Fibroblast of the aortic adventitia (primary cell): Measurements from ENCODE around the gene BBS2. TPM values are rescaled to one million over a fixed set of nuclear protein-coding genes. Genes with fewer than 3 reads are reported as not detected.
A peak's percentile ranks its signal among the peaks of the same experiment; 100 is the strongest.

ENCODE experiments used
- DNase-seq: peaks from one replicate; pipeline ENCODE4 v3.0.0-alpha.2; 2010; ENCODE audit warnings: low read depth
- H3K4me3 ChIP-seq: 2 replicates; pipeline ENCODE4 v1.5.1; 2011; ENCODE audit warnings: low read depth, mild to moderate bottlenecking, control low read depth, low read length, moderate library complexity
- CTCF ChIP-seq: IDR thresholded peaks from 2 replicates; pipeline ENCODE4 v1.5.1; 2011; ENCODE audit warnings: mild to moderate bottlenecking, low read length, control low read depth, inconsistent platforms; ENCODE audit not compliant: insufficient read depth
- total RNA-seq: library from RNA; depleted of rRNA; stranded (reverse); fragments of >200 nt; gene quantifications from 2 replicates; pipeline ENCODE4 v1.2.3, GENCODE V29; 2012; ENCODE audit warnings: low replicate concordance

The BBS2 gene
- total RNA-seq, 1 donor, result 58.9 TPM

- DNase-seq, result no peak
- TF ChIP-seq CTCF, result no peak
- no peak overlapping the region for H3K4me3 ChIP-seq
Measured at GRCh38 chr16:56480776-56481467, 38.9 kb downstream of the BBS2 start.

DNA sequence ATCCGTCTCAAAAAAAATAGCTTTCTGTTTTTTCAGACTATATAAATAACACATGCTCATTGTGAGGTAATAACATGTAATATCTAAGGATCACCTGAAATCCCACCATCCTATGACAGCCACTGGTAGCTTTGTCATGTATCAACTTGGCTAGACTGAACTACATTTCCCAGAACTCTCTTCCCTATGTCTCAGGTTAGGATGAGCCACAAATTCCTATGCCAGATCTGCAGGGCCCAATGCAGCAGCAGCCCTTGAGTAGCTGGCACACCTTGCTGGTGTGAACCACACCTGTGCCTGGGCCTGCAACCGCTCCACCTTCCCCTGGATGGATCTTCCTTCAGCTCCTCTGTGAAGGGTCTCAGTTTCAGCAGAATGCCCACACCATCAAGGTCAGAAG, 40.4 kb downstream of the BBS2 start:
- DNase-seq, result no peak
- no peak for TF ChIP-seq CTCF

DNA sequence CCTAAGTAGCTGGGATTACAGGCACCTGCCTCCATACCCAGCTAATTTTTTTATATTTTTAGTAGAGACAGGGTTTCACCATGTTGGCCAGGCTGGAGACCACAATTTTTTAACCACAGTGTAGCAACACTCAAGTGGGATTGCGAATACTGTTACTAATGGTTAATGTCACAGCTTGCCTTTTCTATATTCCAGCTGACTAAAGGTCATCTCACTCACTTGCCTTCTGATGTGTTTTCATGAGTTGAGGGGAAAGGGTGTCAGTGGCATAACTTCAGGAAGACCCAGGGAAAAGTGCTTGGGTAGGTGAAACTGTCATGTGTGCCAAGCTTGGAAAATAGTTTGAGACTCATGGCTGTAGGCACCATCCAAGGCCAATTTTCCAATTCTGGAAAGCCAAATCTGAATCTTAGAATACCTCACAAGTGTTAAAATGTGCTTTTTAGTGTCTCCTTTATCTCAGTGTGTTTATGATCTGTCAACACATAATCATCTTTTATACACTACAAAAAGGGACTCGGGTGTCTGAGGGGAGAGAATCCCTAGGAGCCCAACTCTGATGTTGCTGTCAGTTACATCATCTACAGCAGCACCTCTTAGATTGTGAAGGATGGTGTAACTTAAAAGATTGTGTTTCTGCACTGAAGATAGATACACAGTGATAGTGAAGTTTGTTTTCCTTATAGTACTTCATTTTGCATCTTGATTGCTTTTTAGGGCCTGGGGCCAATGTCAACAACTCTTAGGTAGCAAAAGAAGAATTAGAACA, 41.4 kb downstream of the BBS2 start:
- peak; percentile 51 for DNase-seq
- TF ChIP-seq CTCF, result no peak
- H3K4me3 ChIP-seq, result no peak overlapping the region

More for the DNA sequence above, 40.4 kb downstream of the BBS2 start:
- no peak overlapping the region for H3K4me3 ChIP-seq

DNA sequence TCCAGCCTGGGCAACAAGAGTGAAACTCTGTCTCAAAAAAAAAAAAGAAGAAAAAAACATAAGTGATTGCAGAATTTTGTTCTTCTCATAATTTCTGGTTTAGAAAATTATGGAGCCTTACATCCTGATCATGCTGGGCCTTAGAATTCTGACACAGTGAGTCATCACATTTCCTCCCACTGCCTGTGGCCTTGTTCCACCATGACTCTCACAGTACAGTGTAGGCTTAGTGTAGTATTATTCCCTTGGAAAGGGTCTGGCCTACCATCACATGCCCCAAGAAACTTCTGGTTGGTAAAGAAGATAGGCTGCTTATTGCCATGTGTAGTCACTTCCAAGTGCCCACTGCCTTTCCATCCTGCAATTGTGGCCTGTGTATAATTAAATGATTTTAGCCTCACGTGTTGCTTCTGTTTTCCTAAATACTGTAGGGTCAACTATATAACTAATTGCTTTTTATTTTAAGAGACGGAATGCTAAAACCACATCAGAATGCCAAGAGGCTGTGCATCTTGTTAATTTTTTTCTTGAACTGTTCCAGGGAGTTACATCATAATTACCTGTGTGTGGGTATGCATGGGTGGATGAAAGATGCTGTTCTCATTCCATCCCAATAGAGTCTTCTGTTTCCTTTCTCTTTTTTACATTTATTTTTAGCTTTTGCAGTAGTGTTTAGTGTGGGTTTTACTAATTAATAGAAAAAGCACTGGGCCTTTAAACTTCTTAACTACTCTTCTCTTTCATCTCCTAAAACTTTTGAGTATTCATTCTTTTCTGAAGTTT, 42.5 kb downstream of the BBS2 start:
- H3K4me3 ChIP-seq, result no peak overlapping the region
- TF ChIP-seq CTCF, result no peak
- DNase-seq, result peak; percentile 84

DNA sequence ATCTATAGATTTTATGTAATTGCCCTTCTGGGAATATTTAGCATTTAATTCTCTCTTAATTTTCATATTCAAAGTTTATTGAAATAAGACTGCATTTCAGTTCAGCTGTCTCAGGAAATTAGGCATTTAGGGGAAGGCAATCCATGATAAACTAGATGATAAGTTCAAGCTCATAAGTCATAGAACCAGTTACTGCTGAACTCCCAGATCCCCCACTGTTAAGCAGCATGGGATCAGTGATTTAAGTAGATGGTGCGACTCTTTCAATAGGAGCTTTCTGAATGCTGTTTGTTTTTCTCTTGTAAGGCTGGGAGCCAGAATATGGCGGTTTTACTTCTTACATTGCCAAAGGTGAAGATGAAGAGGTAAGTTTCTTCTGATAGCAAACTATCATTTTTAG, 44.6 kb downstream of the BBS2 start:
- no peak for TF ChIP-seq CTCF
- no peak overlapping the region for H3K4me3 ChIP-seq
- no peak for DNase-seq

DNA sequence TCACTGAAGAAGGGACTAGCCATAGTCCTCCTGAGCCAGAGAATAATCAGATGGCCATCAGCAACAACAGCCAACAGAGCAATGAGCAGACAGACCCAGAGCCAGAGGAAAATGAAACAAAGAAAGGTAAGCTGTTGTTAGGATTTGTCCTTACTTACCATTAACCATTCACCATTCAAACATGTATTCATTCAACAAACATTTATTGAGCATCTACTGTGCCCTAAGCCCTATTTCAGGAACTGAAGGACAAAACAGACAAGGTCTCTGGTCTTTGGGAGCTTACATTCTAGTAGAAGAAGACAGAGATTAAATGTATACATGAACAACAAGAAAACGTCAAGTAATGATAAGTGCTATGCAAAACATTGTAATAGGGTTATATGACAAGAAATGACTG, 49.2 kb downstream of the BBS2 start:
- TF ChIP-seq CTCF, result no peak
- no peak overlapping the region for H3K4me3 ChIP-seq
- no peak for DNase-seq
